B cell (primary cell): Measurements from ENCODE around the gene AK9. TPM values are rescaled to one million over a fixed set of nuclear protein-coding genes. Genes with fewer than 3 reads are reported as not detected.
"Not testable (repeated sequence)": the region's sequence is repeated elsewhere in the genome, so short reads cannot be mapped to it uniquely, and the experiment has no call there.

Source experiments
- ATAC-seq: fragments of 200-7000 bp; cut with Tn5 transposase; one replicate; pipeline ENCODE4 v1.10.0; 2021; ENCODE audit warnings: low read depth, mild to moderate bottlenecking, moderate number of reproducible peaks, moderate library complexity
- CTCF ChIA-PET: fragments of 350-600 bp; sonication (Branson Sonifier 250); formaldehyde crosslinking; loops from one replicate; lab custom pipeline; 2021; ENCODE audit warnings: antibody characterized with exemption, inconsistent platforms; lab: Charles Lee
- POLR2A ChIA-PET: fragments of 350-600 bp; sonication (Branson Sonifier 250); formaldehyde crosslinking; loops from one replicate; lab custom pipeline; 2021; ENCODE audit warnings: antibody characterized with exemption; lab: Charles Lee
- DNase-seq: peaks from one replicate; pipeline ENCODE4 v3.0.0; 2013
- H2AFZ ChIP-seq: 2 replicates; pipeline ENCODE4 v1.6.1; 2012; ENCODE audit warnings: mild to moderate bottlenecking, low read depth, low read length; ENCODE audit not compliant: insufficient read depth, poor library complexity, severe bottlenecking
- H3K27ac ChIP-seq, 2 donors: 1 replicate in 1 of 2; 2 replicates in 1 of 2; pipeline ENCODE4 v1.5.1; 2012 to 2013; ENCODE audit warnings: low read length in 2 of 2, mild to moderate bottlenecking in 2 of 2, moderate library complexity in 1 of 2
- H3K27me3 ChIP-seq, 4 experiments: fragments of 200-600 bp in 1 of 4; sonication (generic) in 1 of 4; replicated peaks in 1 of 4; 1 replicate in 2 of 4; 2 replicates in 2 of 4; pipeline versions ENCODE4 v1.6.1 to v1.7.0; 2013 to 2016; ENCODE audit warnings: low read length in 3 of 4, mild to moderate bottlenecking in 2 of 4, mixed read lengths in 1 of 4, moderate library complexity in 1 of 4; ENCODE audit not compliant: insufficient read depth in 4 of 4, control insufficient read depth in 3 of 4; ENCODE audit errors: control extremely low read depth in 1 of 4
- H3K36me3 ChIP-seq, 2 experiments: replicated peaks in 1 of 2; 1 replicate in 1 of 2; 2 replicates in 1 of 2; pipeline versions ENCODE4 v1.6.1 to v1.7.1; 2013; ENCODE audit warnings: low read length in 1 of 2; ENCODE audit not compliant: insufficient read depth in 2 of 2, control insufficient read depth in 1 of 2; ENCODE audit errors: control extremely low read depth in 1 of 2, extremely low read depth in 1 of 2
- H3K4me1 ChIP-seq, 2 donors: fragments of 200-600 bp in 1 of 2; sonication (generic) in 1 of 2; 1 replicate in 1 of 2; 2 replicates in 1 of 2; pipeline versions ENCODE4 v1.5.1 to v1.6.1; 2013 to 2017; ENCODE audit warnings: low read length in 2 of 2; ENCODE audit not compliant: control insufficient read depth in 2 of 2, insufficient read depth in 2 of 2
- H3K4me2 ChIP-seq: replicated peaks from 2 replicates; pipeline ENCODE3; 2012; ENCODE audit warnings: mild to moderate bottlenecking, low read depth, low read length; ENCODE audit not compliant: poor library complexity, severe bottlenecking
- H3K4me3 ChIP-seq, 5 experiments: fragments of 200-600 bp in 1 of 5; sonication (generic) in 1 of 5; 1 replicate in 3 of 5; 2 replicates in 2 of 5; pipeline versions ENCODE4 v1.5.1 to v1.7.0; 2011 to 2016; ENCODE audit warnings: low read length in 4 of 5, mild to moderate bottlenecking in 4 of 5, low read depth in 2 of 5, control low read depth in 1 of 5, moderate library complexity in 1 of 5; ENCODE audit not compliant: insufficient read depth in 1 of 5; ENCODE audit errors: control extremely low read depth in 1 of 5, extremely low read depth in 1 of 5
- H3K79me2 ChIP-seq: fragments of 200-600 bp; sonication (generic); one replicate; pipeline ENCODE4 v1.6.0; 2016; ENCODE audit warnings: low read length; ENCODE audit not compliant: control insufficient read depth, insufficient read depth
- H3K9ac ChIP-seq: fragments of 200-600 bp; sonication (generic); 2 replicates; pipeline ENCODE4 v1.6.1; 2017; ENCODE audit warnings: mild to moderate bottlenecking, low read length, moderate library complexity
- H3K9me3 ChIP-seq, 3 donors: one replicate each; pipeline versions ENCODE4 v1.6.1 to v1.7.1; 2013; ENCODE audit warnings: low read length in 2 of 3; ENCODE audit not compliant: control insufficient read depth in 2 of 3, insufficient read depth in 1 of 3; ENCODE audit errors: control extremely low read depth in 1 of 3
- H4K20me1 ChIP-seq: 2 replicates; pipeline ENCODE4 v1.6.0; 2012; ENCODE audit warnings: mild to moderate bottlenecking, low read length; ENCODE audit not compliant: insufficient read depth, control insufficient read depth, poor library complexity, severe bottlenecking
- H3K27ac Mint-ChIP-seq: one replicate; pipeline ENCODE4 v1.8.0; 2021; ENCODE audit warnings: mixed read lengths
- H3K27me3 Mint-ChIP-seq: one replicate; pipeline ENCODE4 v1.8.0; 2021; ENCODE audit warnings: mixed read lengths
- H3K4me1 Mint-ChIP-seq: one replicate; pipeline ENCODE4 v1.8.0; 2021; ENCODE audit warnings: mixed read lengths
- H3K4me3 Mint-ChIP-seq: one replicate; pipeline ENCODE4 v1.8.0; 2021; ENCODE audit warnings: mixed read lengths
- H3K9me3 Mint-ChIP-seq: one replicate; pipeline ENCODE4 v1.8.0; 2022; ENCODE audit warnings: mixed read lengths; ENCODE audit not compliant: insufficient read depth
- CTCF ChIP-seq: fragments of 200-600 bp; IDR thresholded peaks from one replicate; pipeline ENCODE4 v1.8.0; 2022; ENCODE audit warnings: antibody characterized with exemption, mild to moderate bottlenecking
- EZH2 ChIP-seq: IDR thresholded peaks from 2 replicates; pipeline ENCODE4 v1.6.1; 2012; ENCODE audit warnings: borderline replicate concordance, low read depth, mild to moderate bottlenecking, moderate library complexity, low read length; ENCODE audit not compliant: insufficient read depth, poor library complexity, severe bottlenecking
- WGBS: methylation state at CpG from one replicate; pipeline ENCODE4 v1.1.5; 2013; ENCODE audit warnings: missing lambda C conversion rate; ENCODE audit not compliant: insufficient coverage; 5-methylcytosine and 5-hydroxymethylcytosine counted together
- intact Hi-C: fragments of 100-400 bp; cut with micrococcal nuclease; formaldehyde crosslinking; loops from one replicate; pipeline ENCODE4 v1.10.0; 2022
- polyA plus RNA-seq: library from polyadenylated mRNA; depleted of rRNA; stranded (reverse); fragments of >200 nt; gene quantifications from 2 replicates; pipeline ENCODE4 v1.2.3, GENCODE V29; 2012
- total RNA-seq, 2 donors: library from RNA; stranded (reverse); fragments of 120-200 nt in 1 of 2; gene quantifications; 1 replicate in 1 of 2; 2 replicates in 1 of 2; pipeline versions ENCODE4 v1.2.3 to v1.2.4, GENCODE V29; 2013 to 2022

Gene AK9
- total and polyA plus RNA-seq, 2 donors (not counting 1 experiment from before 2014, with no cell fraction given) = 6.4 to 26.5 TPM

DNA sequence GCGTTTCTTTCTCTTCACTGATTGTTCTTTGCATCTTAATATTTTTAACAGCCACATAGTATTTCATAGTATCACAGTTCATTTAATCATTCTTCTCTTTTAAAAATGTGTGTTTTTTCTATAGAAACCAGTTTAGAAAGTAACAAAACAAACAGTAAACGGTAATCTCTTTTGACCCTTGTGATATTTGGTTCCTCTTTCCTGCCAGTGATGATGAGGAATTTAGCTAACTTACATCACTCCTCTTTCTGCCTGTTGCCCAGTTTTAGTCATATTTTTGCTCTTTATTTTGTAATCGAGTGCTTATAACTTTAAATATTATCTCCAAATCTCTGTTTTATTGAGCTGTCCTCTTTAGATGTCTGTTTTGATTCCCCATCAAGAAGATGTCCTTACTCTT is 169.9 kb downstream of the AK9 start:
- Histone ChIP-seq H3K9ac (no peak overlapping the region), H3K4me3 (no peak overlapping the region), H4K20me1 (no peaks in the 10 kb centered on the region), H3K4me2 (no peak overlapping the region), H3K4me1 (peaks cover under 1 to 4% of the 10 kb centered on the region in 2 donors), H3K27ac (no peak overlapping the region), H3K36me3 (no peaks in the 10 kb centered on the region), H3K27me3 (no peaks in the 10 kb centered on the region), H2AFZ (no peak overlapping the region), H3K79me2 (no peaks in the 10 kb centered on the region), H3K9me3 (no peaks in the 10 kb centered on the region)
- TF ChIP-seq EZH2 = no peak
- TF ChIP-seq CTCF = no peak
- no peak for DNase-seq
- Mint-ChIP-seq H3K4me3 (no peak overlapping the region), H3K4me1 (peaks cover 8% of the 10 kb centered on the region), H3K27me3 (no peaks in the 10 kb centered on the region), H3K27ac (no peak overlapping the region), H3K9me3 (peaks cover 6% of the 10 kb centered on the region)
- ChIA-PET CTCF (interaction anchor here (1.0 kb wide), 1 partner anchor 183 kb away, joined by 3 read pairs; no protein-coding TSS in a partner anchor), POLR2A (no interaction called here)
- no CpG with 5 or more reads among the region's 3 CpGs for WGBS
- no peak for ATAC-seq
- intact Hi-C loops = no loop called here

- H3K79me2 ChIP-seq, intact Hi-C loops, H3K36me3 ChIP-seq, H4K20me1 ChIP-seq, H2AFZ ChIP-seq, H3K4me2 ChIP-seq, H3K27me3 ChIP-seq, H3K9ac ChIP-seq, H3K4me1 ChIP-seq, POLR2A ChIA-PET, H3K4me3 Mint-ChIP-seq, DNase-seq, H3K27me3 Mint-ChIP-seq, H3K27ac Mint-ChIP-seq, H3K4me3 ChIP-seq, ATAC-seq, H3K27ac ChIP-seq, H3K9me3 ChIP-seq, H3K9me3 Mint-ChIP-seq: not testable (repeated sequence)
- peaks cover 14% of the 10 kb centered on the region for H3K4me1 Mint-ChIP-seq
- CTCF ChIA-PET = interaction anchor here (0.8 to 1.3 kb wide), 3 partner anchors 9 to 520 kb away, joined by 3 to 4 read pairs (median 4); no protein-coding TSS in a partner anchor
These were observed 171.4 kb downstream of the AK9 start for GRCh38 chr6:109519647-109520046.
